Lower leg skin (tissue), 4 donors: ENCODE measurements around the gene LGALS12. TPM values are rescaled to one million over a fixed set of nuclear protein-coding genes. Genes with fewer than 3 reads are reported as not detected.

Experiments used
- DNase-seq, 2 donors: peaks; one replicate each; pipeline ENCODE4 v3.0.0-alpha.2; 2019; ENCODE audit warnings: low spot score in 2 of 2
- H3K4me3 ChIP-seq: fragments of 200-600 bp; sonication (generic); 2 replicates; pipeline ENCODE4 v1.5.1; 2017; ENCODE audit warnings: mild to moderate bottlenecking, low read depth; ENCODE audit not compliant: poor library complexity, severe bottlenecking
- CTCF ChIP-seq, 3 donors: fragments of 450-650 bp; IDR thresholded peaks; one replicate each; pipeline ENCODE4 v1.5.1; 2016; ENCODE audit warnings: antibody characterized with exemption in 3 of 3, mild to moderate bottlenecking in 3 of 3, moderate library complexity in 2 of 3
- POLR2A ChIP-seq, 2 donors: fragments of 450-650 bp; IDR thresholded peaks; one replicate each; pipeline ENCODE4 v1.6.1; 2016 to 2017; ENCODE audit warnings: antibody characterized with exemption in 2 of 2, mild to moderate bottlenecking in 1 of 2, moderate library complexity in 1 of 2
- WGBS, 2 donors: methylation state at CpG; one replicate each; pipeline ENCODE4 v1.1.5; 2018; 5-methylcytosine and 5-hydroxymethylcytosine counted together
- intact Hi-C: fragments of 100-400 bp; cut with DNase I; formaldehyde crosslinking; loops from one replicate; pipeline ENCODE4 v1.15.0; 2023; ENCODE audit warnings: low total_unique reads
- total RNA-seq, 4 donors: library from RNA; depleted of rRNA; stranded (reverse); fragments of >200 nt; gene quantifications; one replicate each; pipeline ENCODE4 v1.1.0, GENCODE V29; 2016

LGALS12 gene
- total RNA-seq, result 1 to 10 TPM in 1 of 4 donors, under 1 TPM in 2, not detected in 1; 0.17 to 2.5 (median 0.84) TPM

GRCh38 chr11:63505857-63506528 is at the start of gene LGALS12:
TSS of gene LGALS12 (plus strand) at chr11:63506084. CDS start at chr11:63506459, 375 bp downstream.
- H3K4me3 ChIP-seq, result no peak within 1 kb of the TSS
- TF ChIP-seq CTCF (IDR thresholded peaks at IDR 0.05) (no peak), POLR2A (IDR thresholded peaks at IDR 0.05) (no peak)
- intact Hi-C loops, result no loop called here
- WGBS, 2 donors, result 66 to 67% methylated on average over 11 to 15 of the region's 15 CpGs
- no peak for DNase-seq

GRCh38 chr11:63459586-63459985 is 46.3 kb upstream of the LGALS12 start:
- whole genome bisulfite sequencing, 2 donors, result 73 to 74% methylated on average over 6 of the region's 6 CpGs
- intact Hi-C loops, result no loop called here
- no peak for DNase-seq
- TF ChIP-seq CTCF (IDR thresholded peaks at IDR 0.05), result no peak
- no peak for TF ChIP-seq POLR2A (IDR thresholded peaks at IDR 0.05)
- H3K4me3 ChIP-seq, result no peak overlapping the region

GRCh38 chr11:63462137-63462536 is 43.7 kb upstream of the LGALS12 start:
- no peak for DNase-seq
- no peak for TF ChIP-seq CTCF (IDR thresholded peaks at IDR 0.05)
- intact Hi-C loops, result no loop called here
- no peak overlapping the region for H3K4me3 ChIP-seq

GRCh38 chr11:63470311-63470710 is 35.6 kb upstream of the LGALS12 start:
- intact Hi-C loops, result loop anchor here (10.0 kb wide), 1 partner anchor 274 kb away; no protein-coding TSS in a partner anchor
- DNase-seq, result no peak
- WGBS, 2 donors, result 51 to 52% methylated on average over 3 of the region's 3 CpGs
- TF ChIP-seq POLR2A (IDR thresholded peaks at IDR 0.05) (no peak), CTCF (IDR thresholded peaks at IDR 0.05) (no peak)
- no peak overlapping the region for H3K4me3 ChIP-seq

GRCh38 chr11:63472372-63472771 is 33.5 kb upstream of the LGALS12 start:
- WGBS, 2 donors, result 83 to 84% methylated on average over 3 of the region's 3 CpGs
- no peak overlapping the region for H3K4me3 ChIP-seq
- TF ChIP-seq POLR2A (IDR thresholded peaks at IDR 0.05) (no peak), CTCF (IDR thresholded peaks at IDR 0.05) (no peak)
- no peak for DNase-seq
- intact Hi-C loops, result loop anchor here (10.0 kb wide), 1 partner anchor 272 kb away; no protein-coding TSS in a partner anchor

- TF ChIP-seq CTCF (IDR thresholded peaks at IDR 0.05) (no peak), POLR2A (IDR thresholded peaks at IDR 0.05) (no peak)
These were observed 29.3 kb upstream of the LGALS12 start for GRCh38 chr11:63476618-63477017.

More at GRCh38 chr11:63476618-63477017, 29.3 kb upstream of the LGALS12 start:
- no peak for DNase-seq
- H3K4me3 ChIP-seq, result no peak overlapping the region
- intact Hi-C loops, result loop anchor here (10.0 kb wide), 1 partner anchor 268 kb away; no protein-coding TSS in a partner anchor
